ENCODE results near the gene CHST9.

CHST9 gene

DNA sequence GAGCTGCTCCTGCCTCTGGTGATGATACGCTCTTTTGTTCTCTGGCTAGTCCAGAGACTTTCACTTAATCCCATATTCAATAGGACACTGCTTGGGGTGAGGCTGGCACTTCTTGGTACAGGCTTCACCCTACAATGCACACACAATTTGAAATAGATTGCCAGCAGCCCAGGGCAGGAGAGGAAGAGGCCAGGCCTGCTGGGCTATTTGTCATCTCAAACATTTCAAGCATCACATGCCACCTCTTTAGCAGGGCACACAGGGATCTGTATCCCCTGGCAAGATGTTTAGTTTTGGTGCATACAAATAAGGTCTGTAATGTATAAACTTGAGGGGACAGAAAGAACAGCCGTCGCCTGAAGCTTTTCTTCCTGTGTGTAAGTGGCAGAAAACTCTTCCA is 120.4 kb downstream of the CHST9 start:
- Histone ChIP-seq H3K36me3 (ENCODE audit: control insufficient read depth, insufficient read depth, low read length) (no peaks in the 10 kb centered on the region), H3K4me3 (ENCODE audit: low read length) (no peak overlapping the region), H3K9me3 (ENCODE audit: control insufficient read depth, low read length) (no peaks in the 10 kb centered on the region), H3K4me1 (ENCODE audit: control insufficient read depth, insufficient read depth, low read length) (no peaks in the 10 kb centered on the region), H3K27me3 (ENCODE audit: control insufficient read depth, insufficient read depth, low read length) (no peaks in the 10 kb centered on the region), H3K9ac (ENCODE audit: low read length) (no peak overlapping the region)

GRCh38 chr18:27062802-27063201 is 122.3 kb downstream of the CHST9 start:
- Histone ChIP-seq H3K4me3 (ENCODE audit: low read length) (no peak overlapping the region), H3K36me3 (ENCODE audit: control insufficient read depth, insufficient read depth, low read length) (no peaks in the 10 kb centered on the region), H3K27me3 (ENCODE audit: control insufficient read depth, insufficient read depth, low read length) (no peaks in the 10 kb centered on the region), H3K9me3 (ENCODE audit: control insufficient read depth, low read length) (no peaks in the 10 kb centered on the region), H3K9ac (ENCODE audit: low read length) (no peak overlapping the region), H3K4me1 (ENCODE audit: control insufficient read depth, insufficient read depth, low read length) (no peaks in the 10 kb centered on the region)

- Histone ChIP-seq H3K4me3 (ENCODE audit: low read length) (no peak overlapping the region), H3K36me3 (ENCODE audit: control insufficient read depth, insufficient read depth, low read length) (no peaks in the 10 kb centered on the region), H3K9ac (ENCODE audit: low read length) (no peak overlapping the region), H3K9me3 (ENCODE audit: control insufficient read depth, low read length) (no peaks in the 10 kb centered on the region), H3K27me3 (ENCODE audit: control insufficient read depth, insufficient read depth, low read length) (no peaks in the 10 kb centered on the region), H3K4me1 (ENCODE audit: control insufficient read depth, insufficient read depth, low read length) (no peaks in the 10 kb centered on the region)
Measured at GRCh38 chr18:27061488-27062095, 123.5 kb downstream of the CHST9 start.

DNA sequence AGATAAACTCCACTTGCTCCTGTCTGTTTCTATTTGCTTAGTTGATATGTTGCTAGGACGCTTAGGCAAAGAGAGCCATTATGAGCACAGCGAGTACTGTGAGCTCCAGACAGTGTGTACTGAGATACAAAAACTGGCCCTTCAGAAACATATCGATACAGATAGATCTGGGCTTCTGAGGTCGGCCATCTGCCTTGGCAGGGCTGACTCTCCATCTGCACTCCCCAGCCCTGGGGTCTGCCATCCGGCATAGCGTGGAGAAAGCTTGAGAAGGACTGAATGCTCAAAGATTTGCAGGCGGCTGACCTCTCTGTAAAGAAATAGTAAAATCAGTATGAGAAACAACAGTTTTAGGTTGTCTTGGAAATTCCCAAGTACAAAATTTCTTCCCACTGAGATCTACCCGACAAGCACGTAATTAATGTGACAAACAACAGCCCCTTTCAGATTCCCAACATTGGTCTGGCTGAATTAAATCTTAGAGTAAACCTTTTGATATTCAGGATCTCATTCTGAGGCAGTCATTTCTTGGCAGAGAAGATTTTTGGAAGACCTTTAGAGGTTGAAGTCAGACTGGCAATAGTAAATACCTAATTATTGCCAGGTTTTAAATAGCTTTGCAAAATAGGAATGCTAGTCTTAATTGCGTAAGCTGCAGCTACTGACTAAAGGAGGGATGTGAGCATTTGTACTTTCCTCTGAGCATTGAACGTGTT is 127.4 kb downstream of the CHST9 start:
- no peaks in the 10 kb centered on the region for H3K36me3 ChIP-seq (ENCODE audit: control insufficient read depth, insufficient read depth, low read length)
- H3K27me3 ChIP-seq (ENCODE audit: control insufficient read depth, insufficient read depth, low read length): no peaks in the 10 kb centered on the region
- H3K9me3 ChIP-seq (ENCODE audit: control insufficient read depth, low read length): no peaks in the 10 kb centered on the region
- H3K4me3 ChIP-seq (ENCODE audit: low read length): no peak overlapping the region
- no peak overlapping the region for H3K9ac ChIP-seq (ENCODE audit: low read length)
- H3K4me1 ChIP-seq (ENCODE audit: control insufficient read depth, insufficient read depth, low read length): no peaks in the 10 kb centered on the region

DNA sequence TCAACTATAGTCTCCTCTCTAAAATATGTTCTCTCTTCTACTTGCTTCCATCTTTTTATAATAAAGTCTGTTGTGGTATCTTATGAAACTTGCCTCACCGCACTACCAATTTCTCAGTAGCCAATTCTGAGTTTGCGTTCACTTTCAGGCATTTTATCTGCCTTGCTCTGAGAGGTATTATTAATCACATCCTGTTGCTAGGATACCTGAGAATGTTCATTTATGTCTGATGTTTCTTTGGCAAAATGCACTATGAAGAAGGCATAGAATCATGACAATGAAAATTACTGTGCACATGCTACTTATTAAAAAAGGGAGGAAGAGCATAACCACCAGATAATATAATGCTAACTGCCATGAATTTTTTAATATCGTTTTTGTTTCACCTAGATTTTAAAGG is 130.2 kb downstream of the CHST9 start:
- Histone ChIP-seq H3K9ac (ENCODE audit: low read length) (no peak overlapping the region), H3K4me3 (ENCODE audit: low read length) (no peak overlapping the region)

DNA sequence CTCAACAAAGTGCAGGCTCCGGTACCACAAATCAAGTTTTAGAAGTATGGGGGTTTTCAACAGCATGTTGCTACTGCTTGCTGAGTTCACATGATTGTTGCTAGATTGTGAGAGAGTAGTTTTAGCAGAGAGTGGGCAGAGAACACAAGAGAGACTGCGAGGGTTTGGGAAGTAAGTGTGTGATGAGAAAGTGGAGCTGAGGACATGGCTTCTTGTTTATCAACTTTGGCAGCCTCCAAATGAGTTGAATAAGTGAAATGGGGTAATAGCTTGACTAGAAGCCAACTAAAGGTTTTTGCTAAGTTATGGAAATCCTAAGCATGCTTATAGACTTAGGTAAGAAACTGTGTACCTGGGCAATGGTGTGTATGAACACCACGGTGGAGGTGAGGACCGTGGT is 135.1 kb downstream of the CHST9 start:
- Histone ChIP-seq H3K9ac (ENCODE audit: low read length) (no peak overlapping the region), H3K4me1 (ENCODE audit: control insufficient read depth, insufficient read depth, low read length) (no peaks in the 10 kb centered on the region), H3K9me3 (ENCODE audit: control insufficient read depth, low read length) (no peaks in the 10 kb centered on the region), H3K27me3 (ENCODE audit: control insufficient read depth, insufficient read depth, low read length) (no peaks in the 10 kb centered on the region), H3K4me3 (ENCODE audit: low read length) (no peak overlapping the region), H3K36me3 (ENCODE audit: control insufficient read depth, insufficient read depth, low read length) (no peaks in the 10 kb centered on the region)

More for the DNA sequence above, 130.2 kb downstream of the CHST9 start:
- Histone ChIP-seq H3K9me3 (ENCODE audit: control insufficient read depth, low read length) (no peaks in the 10 kb centered on the region), H3K36me3 (ENCODE audit: control insufficient read depth, insufficient read depth, low read length) (no peaks in the 10 kb centered on the region), H3K4me1 (ENCODE audit: control insufficient read depth, insufficient read depth, low read length) (no peaks in the 10 kb centered on the region), H3K27me3 (ENCODE audit: control insufficient read depth, insufficient read depth, low read length) (no peaks in the 10 kb centered on the region)

DNA sequence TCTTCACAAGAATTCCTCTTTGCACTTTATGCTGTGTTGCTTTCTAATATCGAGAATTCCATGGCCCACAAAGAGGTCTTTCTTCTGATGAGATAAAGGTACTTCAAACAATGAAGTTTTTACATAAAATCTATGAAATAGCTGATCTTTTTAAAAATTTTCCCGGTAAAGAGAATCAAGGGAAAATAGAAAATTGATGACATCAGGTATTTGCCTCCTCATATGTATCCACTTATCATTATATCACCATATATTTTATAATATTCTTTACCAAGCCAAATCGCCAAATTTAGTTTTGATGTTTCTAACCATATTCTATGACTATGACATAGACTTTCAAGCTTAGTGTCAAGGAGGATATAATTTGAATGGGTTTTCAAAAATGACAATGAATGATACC is 139.8 kb downstream of the CHST9 start:
- H3K4me3 ChIP-seq (ENCODE audit: low read length): no peak overlapping the region
- H3K27me3 ChIP-seq (ENCODE audit: control insufficient read depth, insufficient read depth, low read length): no peaks in the 10 kb centered on the region
- no peaks in the 10 kb centered on the region for H3K9me3 ChIP-seq (ENCODE audit: control insufficient read depth, low read length)
- no peaks in the 10 kb centered on the region for H3K4me1 ChIP-seq (ENCODE audit: control insufficient read depth, insufficient read depth, low read length)
- no peak overlapping the region for H3K9ac ChIP-seq (ENCODE audit: low read length)
- no peaks in the 10 kb centered on the region for H3K36me3 ChIP-seq (ENCODE audit: control insufficient read depth, insufficient read depth, low read length)

GRCh38 chr18:27042177-27042576 is 142.9 kb downstream of the CHST9 start:
- Histone ChIP-seq H3K36me3 (ENCODE audit: control insufficient read depth, insufficient read depth, low read length) (no peaks in the 10 kb centered on the region), H3K9me3 (ENCODE audit: control insufficient read depth, low read length) (no peaks in the 10 kb centered on the region), H3K4me1 (ENCODE audit: control insufficient read depth, insufficient read depth, low read length) (no peaks in the 10 kb centered on the region), H3K9ac (ENCODE audit: low read length) (no peak overlapping the region), H3K4me3 (ENCODE audit: low read length) (no peak overlapping the region), H3K27me3 (ENCODE audit: control insufficient read depth, insufficient read depth, low read length) (no peaks in the 10 kb centered on the region)

DNA sequence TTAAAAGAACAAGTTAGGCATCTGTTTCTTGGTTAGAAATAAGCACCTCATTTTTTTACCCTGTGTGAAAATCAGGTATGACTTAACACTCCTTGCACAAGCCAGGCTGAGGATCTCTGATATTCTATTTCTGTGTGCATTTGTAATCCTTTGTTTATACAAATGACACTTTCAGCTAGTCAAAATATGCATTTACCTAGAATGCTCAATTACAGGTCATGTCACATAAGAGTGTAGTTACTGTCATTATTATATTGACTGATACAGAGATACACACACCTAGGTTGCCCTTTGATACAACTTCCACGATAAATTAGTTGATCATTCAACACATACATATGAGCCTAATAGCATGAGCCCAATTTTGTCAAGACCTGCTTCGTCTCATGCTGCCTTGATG is 144.3 kb downstream of the CHST9 start:
- H3K4me1 ChIP-seq (ENCODE audit: control insufficient read depth, insufficient read depth, low read length): no peaks in the 10 kb centered on the region
- no peak overlapping the region for H3K4me3 ChIP-seq (ENCODE audit: low read length)
- H3K36me3 ChIP-seq (ENCODE audit: control insufficient read depth, insufficient read depth, low read length): no peaks in the 10 kb centered on the region
- H3K9ac ChIP-seq (ENCODE audit: low read length): no peak overlapping the region
- no peaks in the 10 kb centered on the region for H3K27me3 ChIP-seq (ENCODE audit: control insufficient read depth, insufficient read depth, low read length)
- H3K9me3 ChIP-seq (ENCODE audit: control insufficient read depth, low read length): no peaks in the 10 kb centered on the region

DNA sequence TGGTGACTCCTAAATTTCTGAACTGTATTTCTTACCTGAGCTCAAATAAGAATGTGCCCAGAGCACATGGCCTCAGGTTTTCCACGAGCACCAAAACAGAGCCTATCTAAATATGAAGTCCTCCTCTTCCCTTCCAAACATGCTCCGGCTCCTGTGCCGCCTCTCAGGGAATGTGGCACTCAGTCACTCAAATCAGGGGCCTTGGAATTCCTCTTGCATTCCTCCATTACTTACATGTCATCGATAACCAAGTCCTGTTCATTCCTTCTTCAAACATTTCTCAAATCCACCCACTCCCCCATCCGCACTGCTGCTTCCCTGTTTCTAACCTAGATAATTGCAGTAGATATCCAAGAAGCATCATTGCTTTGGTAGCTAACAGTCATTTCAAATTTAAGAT is 151.4 kb downstream of the CHST9 start:
- Histone ChIP-seq H3K4me1 (ENCODE audit: control insufficient read depth, insufficient read depth, low read length) (no peaks in the 10 kb centered on the region), H3K9me3 (ENCODE audit: control insufficient read depth, low read length) (no peaks in the 10 kb centered on the region), H3K36me3 (ENCODE audit: control insufficient read depth, insufficient read depth, low read length) (no peaks in the 10 kb centered on the region), H3K4me3 (ENCODE audit: low read length) (no peak overlapping the region), H3K27me3 (ENCODE audit: control insufficient read depth, insufficient read depth, low read length) (no peaks in the 10 kb centered on the region), H3K9ac (ENCODE audit: low read length) (no peak overlapping the region)

- H3K9ac ChIP-seq (ENCODE audit: low read length): no peak overlapping the region
- H3K4me3 ChIP-seq (ENCODE audit: low read length): no peak overlapping the region
Measured at GRCh38 chr18:27030421-27030820, 154.7 kb downstream of the CHST9 start.

DNA sequence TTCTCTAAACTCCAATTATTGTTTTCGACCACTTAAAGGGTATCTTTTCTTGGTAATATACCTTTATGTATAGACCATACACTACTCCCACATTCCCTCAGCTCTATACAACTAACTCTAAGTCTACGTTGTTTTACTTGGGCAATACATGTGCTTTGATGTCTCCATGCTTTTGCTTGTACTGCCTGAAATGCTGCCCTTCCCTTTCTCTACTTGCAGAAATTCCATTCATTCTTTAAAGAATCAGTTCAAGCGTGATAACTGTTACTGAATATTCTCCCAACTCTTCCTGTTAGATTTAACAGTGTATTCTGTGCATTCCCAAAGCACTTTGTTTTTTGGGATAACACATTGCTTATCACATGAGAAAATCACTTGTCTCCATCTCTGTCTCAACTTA is 162.6 kb downstream of the CHST9 start:
- H3K27me3 ChIP-seq (ENCODE audit: control insufficient read depth, insufficient read depth, low read length): no peaks in the 10 kb centered on the region
- H3K9ac ChIP-seq (ENCODE audit: low read length): no peak overlapping the region
- no peaks in the 10 kb centered on the region for H3K9me3 ChIP-seq (ENCODE audit: control insufficient read depth, low read length)
- H3K4me1 ChIP-seq (ENCODE audit: control insufficient read depth, insufficient read depth, low read length): no peaks in the 10 kb centered on the region
- H3K36me3 ChIP-seq (ENCODE audit: control insufficient read depth, insufficient read depth, low read length): no peaks in the 10 kb centered on the region
- H3K4me3 ChIP-seq (ENCODE audit: low read length): no peak overlapping the region

More at GRCh38 chr18:27030421-27030820, 154.7 kb downstream of the CHST9 start:
- Histone ChIP-seq H3K9me3 (ENCODE audit: control insufficient read depth, low read length) (no peaks in the 10 kb centered on the region), H3K4me1 (ENCODE audit: control insufficient read depth, insufficient read depth, low read length) (no peaks in the 10 kb centered on the region), H3K27me3 (ENCODE audit: control insufficient read depth, insufficient read depth, low read length) (no peaks in the 10 kb centered on the region), H3K36me3 (ENCODE audit: control insufficient read depth, insufficient read depth, low read length) (no peaks in the 10 kb centered on the region)

Data from mucosa of stomach (tissue), 1 donor.